ENCODE measurements around the gene KRT72.

DNA sequence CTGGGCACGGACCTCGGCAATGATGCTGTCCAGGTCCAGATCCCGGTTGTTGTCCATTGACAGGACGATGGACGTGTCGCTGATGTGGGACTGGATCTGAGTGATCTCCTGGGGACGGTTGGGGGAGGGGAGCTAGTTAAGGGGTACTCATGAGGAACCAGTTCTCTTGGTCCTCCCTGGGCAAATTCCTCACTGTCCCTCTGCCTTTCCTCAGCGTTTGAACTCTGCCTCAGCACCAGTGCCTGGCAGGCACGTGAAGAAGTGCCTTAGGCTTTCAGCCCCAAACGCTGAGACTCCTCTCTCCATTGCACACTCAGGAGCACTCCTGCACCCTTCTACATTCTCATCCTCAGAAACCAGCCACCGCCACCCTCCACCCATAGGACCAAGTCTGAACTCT, 9.7 kb downstream of the KRT72 start:
- TF ChIP-seq, protein P1, sequence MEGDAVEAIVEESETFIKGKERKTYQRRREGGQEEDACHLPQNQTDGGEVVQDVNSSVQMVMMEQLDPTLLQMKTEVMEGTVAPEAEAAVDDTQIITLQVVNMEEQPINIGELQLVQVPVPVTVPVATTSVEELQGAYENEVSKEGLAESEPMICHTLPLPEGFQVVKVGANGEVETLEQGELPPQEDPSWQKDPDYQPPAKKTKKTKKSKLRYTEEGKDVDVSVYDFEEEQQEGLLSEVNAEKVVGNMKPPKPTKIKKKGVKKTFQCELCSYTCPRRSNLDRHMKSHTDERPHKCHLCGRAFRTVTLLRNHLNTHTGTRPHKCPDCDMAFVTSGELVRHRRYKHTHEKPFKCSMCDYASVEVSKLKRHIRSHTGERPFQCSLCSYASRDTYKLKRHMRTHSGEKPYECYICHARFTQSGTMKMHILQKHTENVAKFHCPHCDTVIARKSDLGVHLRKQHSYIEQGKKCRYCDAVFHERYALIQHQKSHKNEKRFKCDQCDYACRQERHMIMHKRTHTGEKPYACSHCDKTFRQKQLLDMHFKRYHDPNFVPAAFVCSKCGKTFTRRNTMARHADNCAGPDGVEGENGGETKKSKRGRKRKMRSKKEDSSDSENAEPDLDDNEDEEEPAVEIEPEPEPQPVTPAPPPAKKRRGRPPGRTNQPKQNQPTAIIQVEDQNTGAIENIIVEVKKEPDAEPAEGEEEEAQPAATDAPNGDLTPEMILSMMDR (IDR thresholded peaks at IDR 0.05; ENCODE audit: low read length) = no peak
- TF ChIP-seq EZH2 (IDR thresholded peaks at IDR 0.05; ENCODE audit: borderline replicate concordance, low read length) = no peak
